ENCODE results near the gene FGF18.

GRCh38 chr5:171482434-171482730, 62.9 kb downstream of the FGF18 start:
- TF ChIP-seq CTCF (IDR thresholded peaks at IDR 0.05; ENCODE audit: low read depth, low read length, missing input control): no peak
- no peak for TF ChIP-seq SP1 (IDR thresholded peaks at IDR 0.05)
- no peak for TF ChIP-seq RAD21 (IDR thresholded peaks at IDR 0.05)
- TF ChIP-seq MAX (IDR thresholded peaks at IDR 0.05): no peak
- TF ChIP-seq RXRA (IDR thresholded peaks at IDR 0.05): no peak
- no peak for TF ChIP-seq FOXA2 (IDR thresholded peaks at IDR 0.05)
- no peak for TF ChIP-seq GABPA (IDR thresholded peaks at IDR 0.05 in 1 of 2, conservative IDR thresholded peaks at IDR 0.05 in 1 of 2)
- no peak for TF ChIP-seq HNF4A (conservative IDR thresholded peaks at IDR 0.05)
- TF ChIP-seq YY1 (IDR thresholded peaks at IDR 0.05): no peak
